OCI-M2 (cell line): ENCODE measurements around the gene CACNA1F.

Experiments used
- DNase-seq: peaks from one replicate; lab custom pipeline; 2025; ENCODE audit not compliant: unreplicated experiment; lab: John Stamatoyannopoulos, UW

Gene CACNA1F

DNA sequence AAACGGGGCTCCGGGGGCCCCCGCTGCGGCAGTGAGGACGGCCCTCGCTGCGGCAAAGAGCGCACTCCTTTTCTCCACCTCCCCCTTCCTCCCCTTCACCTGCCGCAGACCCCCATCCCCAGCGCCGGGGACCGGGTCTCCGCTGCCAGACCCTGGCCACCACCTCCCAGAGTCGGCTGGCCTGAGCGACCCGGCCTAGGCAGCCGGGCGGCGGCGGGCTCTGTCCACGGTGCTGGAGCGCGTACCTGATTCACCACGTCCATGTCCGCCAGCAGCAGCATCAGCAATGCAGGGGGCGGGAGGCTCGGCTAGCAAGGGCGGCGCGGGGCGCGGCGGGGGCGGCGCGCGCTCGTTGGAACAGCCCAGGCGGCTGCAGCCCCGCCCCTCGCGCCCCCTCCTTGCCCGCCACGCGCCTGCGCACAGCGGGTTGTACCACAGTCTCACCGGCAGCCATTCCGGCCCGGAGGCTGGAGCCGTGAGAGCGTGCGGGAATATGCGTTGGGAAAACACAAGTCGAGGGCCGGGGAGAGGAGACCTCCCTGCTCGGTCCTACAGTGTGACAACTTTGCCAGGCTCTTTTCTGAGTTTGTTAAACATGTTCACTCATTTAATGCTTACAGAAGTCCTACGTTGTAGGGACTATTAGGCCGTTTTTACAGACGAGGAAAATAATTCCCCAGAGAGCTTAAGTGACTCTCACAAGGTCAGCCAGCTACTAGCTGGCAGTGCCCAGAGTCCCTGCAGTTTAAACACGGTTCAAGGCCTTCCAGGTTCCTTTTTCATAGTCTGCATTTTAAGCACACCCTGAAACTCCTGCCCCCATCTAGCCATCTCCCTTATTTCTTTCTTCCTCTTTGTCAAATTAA, 33.0 kb downstream of the CACNA1F start, which contains the start of gene SYP:
Gene SYP (minus strand): TSS at position 288 of the 866 bp plus-strand sequence. CDS start 7 bp downstream, at position 281.
- peak; percentile 79 for DNase-seq

DNA sequence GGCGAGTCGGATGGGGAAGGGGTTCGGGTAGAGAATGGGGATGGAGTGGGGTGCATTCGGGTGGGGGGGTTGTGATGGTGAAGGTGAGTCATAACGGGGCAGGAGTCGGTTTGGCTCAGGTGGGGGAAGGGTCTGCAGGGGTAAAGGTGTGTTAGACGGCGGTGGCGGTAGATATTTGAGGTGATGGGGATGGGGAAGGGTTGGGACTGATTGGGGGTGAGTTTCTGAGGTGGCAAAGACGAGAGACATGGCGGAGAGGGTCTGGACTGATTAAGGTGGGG, 33.9 kb downstream of the CACNA1F start:
- no peak for DNase-seq

DNA sequence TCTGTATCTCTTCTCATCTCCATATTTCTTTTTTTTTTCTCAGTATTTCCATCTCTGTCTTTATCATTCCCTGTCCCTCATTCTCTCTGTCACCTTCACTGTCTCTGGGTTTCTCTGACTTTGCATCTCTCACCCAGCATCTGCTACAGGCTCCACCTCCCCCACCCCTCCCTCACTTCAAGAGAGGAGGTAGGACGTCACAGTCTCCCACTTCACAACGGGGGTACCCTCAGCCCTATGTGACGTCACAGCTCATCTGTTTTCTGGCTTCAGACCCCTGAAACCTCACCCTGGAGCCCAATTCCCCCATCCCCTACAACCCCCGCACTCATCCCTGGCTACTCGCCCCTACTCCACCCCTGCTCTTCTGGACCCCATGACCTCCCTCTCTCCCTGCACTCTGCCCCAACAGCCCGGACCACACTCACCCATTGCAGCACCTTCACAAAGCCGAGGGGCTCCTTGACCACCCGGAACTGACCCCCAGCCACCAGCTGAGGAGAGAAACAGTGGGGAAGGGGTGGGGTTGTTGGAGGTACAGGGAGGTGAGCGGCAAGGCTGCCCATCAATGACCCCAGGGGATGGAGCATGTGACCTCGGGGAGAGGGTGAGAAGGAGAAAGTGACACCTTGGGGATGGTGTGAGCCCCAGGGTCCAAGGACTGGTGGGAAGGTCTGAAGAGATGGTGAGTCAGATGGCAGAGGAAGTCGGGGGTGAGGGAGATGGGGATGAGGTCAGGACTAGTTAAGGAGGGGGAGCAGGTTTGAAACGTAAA, 34.4 kb downstream of the CACNA1F start:
- DNase-seq = no peak

DNA sequence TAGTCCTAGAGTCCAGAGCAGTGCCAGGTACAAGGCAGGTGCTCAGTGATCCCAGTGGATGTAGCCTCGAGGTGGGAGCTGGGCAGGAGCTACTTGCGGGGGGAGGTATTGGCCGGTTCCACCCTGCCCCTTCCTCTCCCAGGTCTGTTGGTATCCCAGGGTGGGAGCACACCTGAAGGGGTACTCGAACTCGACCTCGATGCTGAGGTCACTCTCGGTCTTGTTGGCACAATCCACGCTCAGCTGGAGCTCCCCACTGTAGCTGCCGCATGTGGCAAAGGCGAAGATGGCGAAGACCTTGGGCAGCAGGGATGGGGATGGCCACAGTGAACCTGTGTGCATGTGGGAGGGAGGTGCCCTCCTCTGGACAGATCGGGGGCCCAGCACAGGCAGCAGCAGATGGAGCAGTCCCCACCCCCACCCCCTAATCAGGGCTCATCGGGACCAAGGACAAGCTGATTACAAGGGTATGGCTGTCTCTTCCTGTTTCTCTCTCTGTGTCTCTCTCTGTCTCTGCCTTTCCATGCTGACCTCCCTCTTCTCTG, 35.5 kb downstream of the CACNA1F start:
- no peak for DNase-seq

DNA sequence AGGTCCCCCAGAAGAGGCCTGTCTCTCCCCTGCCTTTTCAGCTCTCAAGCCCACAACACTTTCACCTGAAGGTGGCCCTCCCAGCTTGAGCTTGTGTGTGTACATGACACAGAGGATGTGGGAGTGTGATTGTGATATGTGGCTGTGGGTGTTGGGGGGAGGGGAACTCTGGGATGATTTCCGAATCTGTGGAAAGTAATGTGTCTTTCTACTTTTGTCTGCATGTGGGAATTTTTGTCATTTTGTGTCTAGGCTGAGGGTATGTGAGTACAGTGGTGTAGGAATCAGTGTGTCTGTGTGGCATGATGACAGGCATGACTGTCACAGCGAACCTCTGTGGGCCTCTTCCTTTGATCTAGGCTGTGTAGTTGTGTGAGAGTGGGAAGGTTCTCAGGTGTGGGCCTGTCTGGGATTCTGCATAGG, 39.6 kb downstream of the CACNA1F start:
- no peak for DNase-seq

DNA sequence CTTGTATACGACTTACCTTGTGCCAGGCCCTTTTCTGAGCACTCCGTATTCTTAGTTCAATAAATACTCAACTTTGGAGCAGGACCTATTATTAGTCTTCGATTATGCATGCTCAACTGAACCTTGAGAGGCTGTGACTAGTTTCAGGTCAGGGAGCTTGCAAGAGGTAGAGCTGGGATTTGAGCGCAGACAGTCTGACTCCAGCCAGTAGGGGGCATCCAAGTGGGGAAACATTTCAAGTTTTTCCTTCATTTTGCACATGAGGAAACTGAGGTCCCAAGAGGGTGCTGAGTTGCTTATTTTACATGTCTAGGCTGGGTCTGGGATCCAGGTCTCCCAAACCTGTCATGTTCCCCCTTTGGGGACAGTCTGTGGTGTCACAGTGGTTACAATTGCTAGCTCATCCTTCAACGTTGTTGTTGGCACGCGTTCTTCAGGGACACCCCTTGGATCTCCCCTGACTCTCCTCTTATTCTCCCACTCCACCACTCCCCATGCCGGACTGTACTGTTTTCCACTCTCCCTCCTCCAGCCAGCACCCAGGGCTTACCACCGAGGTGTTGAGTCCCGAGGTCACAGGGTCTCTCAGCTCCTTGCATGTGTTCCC, 40.3 kb downstream of the CACNA1F start:
- no peak for DNase-seq

DNA sequence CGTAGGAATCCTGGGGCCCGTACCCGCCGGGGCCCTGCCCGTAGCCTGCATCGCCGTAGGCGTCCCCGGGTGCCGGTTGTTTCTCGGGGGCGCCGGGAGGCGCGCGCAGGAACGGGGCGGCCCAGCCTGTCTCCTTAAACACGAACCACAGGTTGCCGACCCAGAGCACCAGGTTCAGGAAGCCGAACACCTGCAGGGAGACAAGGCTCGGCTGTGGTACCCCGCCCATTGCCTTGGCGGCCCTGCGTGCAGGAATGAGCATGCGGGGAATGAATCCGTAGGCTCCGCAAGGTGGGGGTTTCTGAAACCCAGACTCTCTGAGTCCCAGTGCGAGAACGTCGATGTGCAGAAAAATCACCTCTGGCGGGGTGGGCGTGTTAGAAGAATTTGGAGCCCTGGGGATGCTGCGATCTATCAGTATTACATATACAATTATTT, 41.5 kb downstream of the CACNA1F start:
- DNase-seq = no peak

DNA sequence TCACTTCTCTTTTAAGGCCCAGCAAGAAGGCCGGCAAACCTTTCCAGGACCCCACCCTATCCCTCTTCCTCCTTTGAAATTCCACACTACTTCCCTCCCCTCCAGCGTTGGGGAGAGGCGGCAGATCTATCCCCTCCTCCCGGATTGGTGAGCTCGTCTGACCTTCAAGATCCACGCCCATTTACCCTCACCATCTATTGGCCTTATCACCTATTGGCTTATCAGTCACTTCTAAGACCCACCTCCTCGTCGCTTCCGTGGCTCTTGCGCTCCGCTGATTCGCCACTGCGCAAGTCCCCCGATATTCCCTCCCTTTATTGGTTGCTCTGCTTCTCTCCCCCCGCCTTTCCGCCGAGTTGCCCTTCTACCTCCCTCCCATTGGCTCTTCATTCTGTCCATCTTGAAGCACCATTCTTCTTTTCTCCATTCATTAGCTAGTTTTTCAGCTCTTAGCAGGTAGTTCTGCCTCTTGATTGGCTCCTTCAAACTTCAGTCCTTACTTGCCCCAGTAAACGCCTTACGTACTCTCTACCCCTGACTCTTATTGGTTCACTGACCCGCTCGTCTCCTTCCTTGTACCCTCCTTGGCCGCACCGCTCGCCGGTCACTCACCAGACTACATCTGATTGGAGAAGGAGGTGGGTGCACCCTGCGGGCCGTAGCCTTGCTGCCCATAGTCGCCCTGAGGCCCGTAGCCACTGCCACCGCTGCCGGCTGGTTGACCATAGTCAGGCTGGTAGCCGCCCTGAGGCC, 42.1 kb downstream of the CACNA1F start:
- peak; percentile 97 for DNase-seq

DNA sequence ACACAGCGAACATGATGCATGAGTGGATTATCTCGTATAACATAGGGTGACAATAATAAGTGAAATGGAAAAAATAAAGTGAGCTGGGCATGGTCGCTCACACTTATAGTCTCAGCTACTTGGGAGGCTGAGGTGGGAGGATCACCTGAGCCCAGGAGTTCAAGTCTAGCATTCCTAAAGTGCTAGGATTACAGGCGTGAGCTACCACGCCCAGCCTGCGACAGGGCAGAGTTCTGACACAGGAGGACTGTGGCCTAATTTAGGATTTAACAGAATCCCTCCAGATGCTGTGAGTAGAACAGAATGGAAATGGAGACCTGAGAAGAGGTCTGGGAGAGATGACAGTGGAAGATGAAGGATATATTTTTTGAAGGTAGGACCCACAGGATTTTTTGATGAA, 43.5 kb downstream of the CACNA1F start:
- DNase-seq = no peak

DNA sequence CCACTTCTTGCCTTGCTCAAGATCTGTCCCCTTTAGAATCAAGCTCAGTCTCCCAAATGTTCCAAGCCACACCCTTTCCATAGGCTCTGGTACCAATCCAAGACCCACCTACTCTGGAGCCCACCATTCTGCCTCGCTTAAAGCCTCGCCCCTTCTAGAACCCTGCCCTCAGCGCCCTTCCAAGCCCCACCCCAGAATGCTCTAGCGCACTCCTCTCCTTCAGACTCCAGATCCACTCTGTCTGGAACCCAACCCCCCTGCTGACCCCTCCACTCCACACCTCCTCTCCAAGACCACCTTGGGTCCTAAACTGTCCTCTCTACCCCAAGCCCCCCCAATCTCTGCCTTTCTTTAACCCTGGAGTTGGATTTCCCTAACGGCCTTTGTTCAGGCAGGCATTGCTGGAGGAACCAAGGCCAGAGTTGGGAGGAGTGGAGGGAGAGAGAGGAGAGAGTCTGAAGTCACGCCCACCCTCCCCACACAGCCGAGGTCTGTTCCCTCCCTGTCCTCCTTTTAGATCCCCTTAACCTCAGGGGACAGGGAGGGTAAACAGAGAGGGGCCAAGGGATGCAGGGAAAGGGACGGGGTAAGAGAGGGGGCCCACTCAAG, 44.6 kb downstream of the CACNA1F start:
- no peak for DNase-seq

DNA sequence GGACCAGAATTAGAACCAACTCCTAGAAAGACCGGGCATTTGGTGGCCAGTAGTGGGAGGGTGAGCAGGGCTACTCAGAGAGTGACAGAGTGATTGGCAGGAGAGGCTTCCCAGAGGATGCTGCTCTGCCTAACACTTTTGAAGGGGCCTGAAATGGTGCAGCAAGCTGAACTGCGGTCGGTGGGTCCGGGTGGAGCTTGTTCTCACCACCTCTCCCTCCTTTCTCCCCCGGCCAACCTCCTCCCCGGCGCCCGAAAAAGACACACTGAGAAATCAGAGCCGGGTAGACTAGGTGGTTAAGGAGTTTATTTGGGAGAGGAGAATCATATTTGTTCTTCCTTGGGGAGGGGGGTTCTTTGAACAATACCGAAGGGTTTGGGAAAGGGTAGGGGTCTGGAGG, 45.6 kb downstream of the CACNA1F start:
- no peak for DNase-seq

DNA sequence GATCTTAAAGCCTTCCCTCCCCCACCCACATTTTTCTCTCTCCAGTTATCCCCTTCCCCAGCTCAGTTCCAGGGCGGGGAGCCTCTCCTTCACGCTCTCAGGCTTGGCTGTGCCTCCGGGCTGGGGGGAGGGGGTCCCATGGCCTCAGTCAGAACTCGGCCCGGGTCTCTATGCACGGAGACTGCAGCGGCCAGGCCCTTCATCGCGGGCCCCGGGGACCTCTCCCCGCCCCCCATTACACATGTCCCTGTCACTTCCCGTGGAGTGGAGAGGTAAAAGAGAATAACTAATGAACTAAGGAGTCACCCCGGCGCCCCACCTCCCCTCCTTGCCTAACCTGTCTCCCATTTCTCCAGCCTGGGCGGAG, 46.1 kb downstream of the CACNA1F start:
- DNase-seq = no peak

DNA sequence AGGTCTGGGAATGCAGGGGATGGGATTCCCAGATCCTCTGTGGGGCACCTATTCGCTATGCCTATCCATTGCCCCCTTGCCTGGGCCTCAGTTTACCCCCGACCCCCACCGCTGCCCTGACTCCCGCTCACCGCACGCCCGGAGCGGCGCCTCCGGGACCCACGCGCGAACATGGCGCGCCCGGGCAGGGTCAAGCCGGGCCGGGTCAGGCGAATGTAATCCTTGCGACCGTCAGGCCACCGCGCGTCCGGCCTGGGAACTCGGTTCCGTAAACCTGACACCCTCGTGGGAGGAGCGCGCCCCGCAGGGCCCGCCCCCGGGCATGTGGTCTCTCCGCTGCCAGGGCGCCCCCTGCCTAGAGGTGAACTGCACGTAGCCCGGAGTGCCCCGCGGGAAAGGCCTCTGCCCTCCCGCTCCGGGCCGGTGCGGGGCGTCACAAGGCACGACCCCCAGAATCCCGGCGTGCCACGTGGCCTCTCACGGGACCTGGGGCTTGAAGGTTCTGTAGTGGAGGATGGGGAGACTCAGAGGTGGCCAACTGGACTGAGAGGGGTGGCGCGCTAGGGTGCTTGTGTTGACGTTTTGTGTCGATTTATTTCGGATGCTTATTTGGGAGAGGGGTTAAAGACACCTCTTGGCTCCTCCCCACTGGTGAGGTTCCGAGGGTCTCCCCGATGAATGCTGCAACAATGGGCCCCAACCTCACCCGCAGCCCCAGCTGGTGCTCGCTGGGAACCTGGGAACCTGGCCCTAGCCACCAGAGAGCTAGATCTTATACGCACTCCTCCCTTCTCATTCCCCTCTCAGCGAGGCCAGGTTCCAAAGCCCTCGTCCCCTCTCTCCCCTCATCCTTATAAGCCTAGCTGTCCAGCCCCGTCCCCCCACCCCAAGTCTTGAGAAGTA, 46.8 kb downstream of the CACNA1F start, which contains the start of gene PRICKLE3:
Gene PRICKLE3 (minus strand): TSS at position 249 of the 903 bp plus-strand sequence. CDS start 76 bp downstream, at position 173.
- DNase-seq = no peak

DNA sequence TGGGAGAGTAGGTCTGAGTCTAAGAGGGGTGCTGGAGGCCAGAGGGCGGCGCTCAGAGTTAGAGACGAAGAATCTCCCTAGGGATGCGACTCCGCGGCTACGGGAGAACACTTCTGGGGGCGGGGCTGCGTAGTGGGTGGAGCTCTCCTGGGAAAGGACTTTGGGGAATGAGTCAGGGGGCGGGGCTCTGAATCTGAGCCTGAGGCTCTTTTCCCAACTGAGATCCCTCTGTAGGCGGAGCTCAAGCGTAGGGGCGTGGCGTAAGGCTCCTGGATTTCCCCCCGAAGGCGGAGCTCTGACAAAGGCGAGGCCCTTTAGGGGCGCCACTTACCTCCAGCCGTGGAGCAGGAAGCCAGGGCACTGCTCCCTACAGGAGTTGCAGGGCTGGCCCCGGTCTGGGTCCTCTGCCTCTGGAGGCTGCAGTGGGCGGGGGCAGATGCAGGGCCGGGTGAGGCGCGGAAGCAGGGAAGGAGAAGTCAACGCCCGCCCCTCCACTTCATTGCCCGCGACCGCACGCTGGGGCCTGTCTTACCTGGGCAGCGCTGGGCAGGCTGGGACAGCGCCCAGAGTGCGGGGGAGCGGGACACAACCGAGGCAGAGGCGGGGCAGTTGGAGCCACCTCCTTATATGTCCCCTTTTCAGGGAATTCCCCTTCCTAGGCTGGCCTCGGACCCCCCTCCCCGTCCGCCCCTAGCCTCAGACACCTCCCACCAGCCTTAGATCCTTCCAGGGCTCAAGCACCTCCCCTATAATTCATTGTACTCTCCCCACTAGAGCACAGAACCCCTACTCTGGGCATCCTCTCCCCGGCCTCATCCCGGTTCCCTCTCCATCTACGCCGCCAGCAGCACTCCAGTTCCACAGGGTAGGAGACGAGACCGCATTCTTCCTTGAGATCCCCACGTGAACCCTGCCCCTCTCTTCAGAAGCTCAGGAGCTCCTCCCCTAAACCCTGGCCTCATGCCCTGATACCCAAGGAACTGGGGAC, 48.6 kb downstream of the CACNA1F start:
- no peak for DNase-seq

DNA sequence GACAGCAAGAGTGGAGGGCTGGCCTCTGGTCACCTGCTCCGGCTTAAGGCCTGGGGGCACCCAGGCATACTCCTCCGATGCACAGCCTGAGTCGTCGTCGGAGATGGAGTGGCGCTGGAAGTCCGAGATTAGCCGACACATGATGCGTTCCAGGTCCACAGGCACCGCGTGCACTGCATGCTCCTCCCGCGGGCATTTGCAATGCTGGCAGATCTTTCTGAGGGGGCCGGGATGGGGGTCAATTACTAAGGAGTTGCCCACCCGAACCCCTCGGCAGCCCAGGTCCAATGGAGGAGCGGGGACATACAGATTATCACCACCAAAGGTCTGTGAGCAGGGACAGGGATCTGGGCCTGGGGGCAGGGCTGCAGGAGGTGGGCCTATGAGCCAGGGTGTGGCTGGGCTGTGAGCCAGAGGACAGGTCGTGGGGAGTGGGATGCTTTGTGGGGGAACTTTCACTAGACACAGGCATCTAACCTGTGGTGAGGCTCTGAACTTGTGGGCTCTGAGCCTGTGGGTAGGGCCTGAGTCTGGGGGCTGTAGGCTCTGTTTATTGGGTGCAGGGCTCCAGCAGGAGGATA, 49.3 kb downstream of the CACNA1F start:
- DNase-seq = no peak

DNA sequence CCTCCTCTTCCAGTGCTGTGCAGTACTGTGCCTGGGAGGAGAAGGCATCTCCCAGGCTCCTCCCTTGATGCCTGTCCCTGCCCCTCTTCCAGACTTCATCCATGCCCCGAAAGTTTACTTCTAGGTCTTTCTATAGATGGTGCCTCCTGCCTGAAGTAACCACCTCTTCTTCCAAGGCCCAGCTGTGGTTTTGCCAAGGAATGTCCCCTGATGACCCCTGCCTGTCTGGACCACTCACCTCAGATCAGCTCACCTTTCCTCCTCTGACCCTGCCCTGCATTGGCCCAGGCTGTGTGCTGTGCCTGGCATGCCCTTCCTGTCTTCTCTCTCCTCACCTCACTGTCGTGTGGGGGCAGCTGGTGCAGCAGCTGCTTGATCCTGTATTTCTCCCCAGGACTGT, 53.8 kb downstream of the CACNA1F start:
- DNase-seq = no peak

DNA sequence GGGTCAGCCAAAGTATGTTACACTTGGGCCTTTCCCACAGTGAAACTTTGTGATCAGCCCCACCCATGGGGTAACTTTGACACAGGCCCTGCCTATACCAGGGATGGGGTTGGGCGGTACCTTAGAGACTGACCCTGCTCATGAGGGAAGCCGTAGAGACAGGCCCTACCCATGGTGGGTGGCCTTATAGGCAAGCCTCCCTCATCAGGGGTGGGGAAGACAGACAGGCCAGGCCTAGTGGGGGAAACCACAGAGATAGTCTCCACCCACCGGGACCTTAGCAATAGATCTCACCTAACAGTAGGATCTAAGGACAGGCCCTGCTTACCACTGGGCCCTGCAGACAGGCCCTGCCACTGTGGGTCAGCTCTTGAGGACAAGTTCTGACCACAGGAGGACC, 54.6 kb downstream of the CACNA1F start:
- DNase-seq = no peak
